ENCODE results near the gene POLD1.

Gene POLD1

GRCh38 chr19:50416034-50416977, 32.2 kb downstream of the POLD1 start:
- no peak for FAIRE-seq
- no peak for DNase-seq (ENCODE audit: insufficient read length, low spot score)
- TF ChIP-seq, protein P1, sequence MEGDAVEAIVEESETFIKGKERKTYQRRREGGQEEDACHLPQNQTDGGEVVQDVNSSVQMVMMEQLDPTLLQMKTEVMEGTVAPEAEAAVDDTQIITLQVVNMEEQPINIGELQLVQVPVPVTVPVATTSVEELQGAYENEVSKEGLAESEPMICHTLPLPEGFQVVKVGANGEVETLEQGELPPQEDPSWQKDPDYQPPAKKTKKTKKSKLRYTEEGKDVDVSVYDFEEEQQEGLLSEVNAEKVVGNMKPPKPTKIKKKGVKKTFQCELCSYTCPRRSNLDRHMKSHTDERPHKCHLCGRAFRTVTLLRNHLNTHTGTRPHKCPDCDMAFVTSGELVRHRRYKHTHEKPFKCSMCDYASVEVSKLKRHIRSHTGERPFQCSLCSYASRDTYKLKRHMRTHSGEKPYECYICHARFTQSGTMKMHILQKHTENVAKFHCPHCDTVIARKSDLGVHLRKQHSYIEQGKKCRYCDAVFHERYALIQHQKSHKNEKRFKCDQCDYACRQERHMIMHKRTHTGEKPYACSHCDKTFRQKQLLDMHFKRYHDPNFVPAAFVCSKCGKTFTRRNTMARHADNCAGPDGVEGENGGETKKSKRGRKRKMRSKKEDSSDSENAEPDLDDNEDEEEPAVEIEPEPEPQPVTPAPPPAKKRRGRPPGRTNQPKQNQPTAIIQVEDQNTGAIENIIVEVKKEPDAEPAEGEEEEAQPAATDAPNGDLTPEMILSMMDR (IDR thresholded peaks at IDR 0.05; ENCODE audit: insufficient read depth, missing control alignments): no peak

DNA sequence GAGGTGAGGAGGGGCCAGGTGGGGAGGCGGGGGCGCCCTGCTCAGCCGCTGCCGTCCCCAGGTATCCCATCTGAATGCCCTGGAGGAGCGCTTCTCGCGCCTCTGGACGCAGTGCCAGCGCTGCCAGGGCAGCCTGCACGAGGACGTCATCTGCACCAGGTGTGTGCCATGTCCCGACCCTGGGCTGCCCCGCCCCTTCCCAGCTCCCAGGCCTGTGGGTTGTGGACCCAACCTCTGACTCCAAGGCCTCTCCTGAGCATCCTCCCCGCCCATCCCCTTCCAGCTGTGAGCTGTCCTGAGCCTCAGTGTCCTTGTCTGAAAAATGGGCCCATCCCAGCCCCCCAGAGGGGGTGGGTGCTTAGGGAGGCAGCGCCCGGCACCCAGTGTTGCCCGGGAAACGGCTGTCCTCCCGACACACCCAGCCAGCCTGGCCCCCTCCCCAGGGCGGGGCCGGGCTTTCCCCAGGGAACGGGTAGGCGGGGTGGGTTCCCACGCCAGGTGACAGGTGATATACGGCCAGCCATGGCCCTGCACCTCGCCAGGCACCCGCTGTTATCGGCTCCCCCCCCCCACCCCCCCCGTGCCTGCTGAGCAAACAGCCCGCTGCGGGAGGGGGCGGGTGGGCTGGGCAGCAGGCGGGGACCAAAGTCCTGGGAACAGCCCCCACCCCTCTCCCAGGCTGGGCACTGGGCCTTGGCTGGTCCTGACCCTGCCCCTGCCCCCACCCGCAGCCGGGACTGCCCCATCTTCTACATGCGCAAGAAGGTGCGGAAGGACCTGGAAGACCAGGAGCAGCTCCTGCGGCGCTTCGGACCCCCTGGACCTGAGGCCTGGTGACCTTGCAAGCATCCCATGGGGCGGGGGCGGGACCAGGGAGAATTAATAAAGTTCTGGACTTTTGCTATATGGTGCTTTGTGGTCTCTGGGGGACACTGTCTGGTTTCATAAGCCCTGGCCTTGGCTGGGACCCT, 33.2 kb downstream of the POLD1 start:
- no peak for DNase-seq (ENCODE audit: insufficient read length, low spot score)
- TF ChIP-seq, protein P1 (IDR thresholded peaks at IDR 0.05; ENCODE audit: insufficient read depth, missing control alignments): no peak
- FAIRE-seq: no peak

DNA sequence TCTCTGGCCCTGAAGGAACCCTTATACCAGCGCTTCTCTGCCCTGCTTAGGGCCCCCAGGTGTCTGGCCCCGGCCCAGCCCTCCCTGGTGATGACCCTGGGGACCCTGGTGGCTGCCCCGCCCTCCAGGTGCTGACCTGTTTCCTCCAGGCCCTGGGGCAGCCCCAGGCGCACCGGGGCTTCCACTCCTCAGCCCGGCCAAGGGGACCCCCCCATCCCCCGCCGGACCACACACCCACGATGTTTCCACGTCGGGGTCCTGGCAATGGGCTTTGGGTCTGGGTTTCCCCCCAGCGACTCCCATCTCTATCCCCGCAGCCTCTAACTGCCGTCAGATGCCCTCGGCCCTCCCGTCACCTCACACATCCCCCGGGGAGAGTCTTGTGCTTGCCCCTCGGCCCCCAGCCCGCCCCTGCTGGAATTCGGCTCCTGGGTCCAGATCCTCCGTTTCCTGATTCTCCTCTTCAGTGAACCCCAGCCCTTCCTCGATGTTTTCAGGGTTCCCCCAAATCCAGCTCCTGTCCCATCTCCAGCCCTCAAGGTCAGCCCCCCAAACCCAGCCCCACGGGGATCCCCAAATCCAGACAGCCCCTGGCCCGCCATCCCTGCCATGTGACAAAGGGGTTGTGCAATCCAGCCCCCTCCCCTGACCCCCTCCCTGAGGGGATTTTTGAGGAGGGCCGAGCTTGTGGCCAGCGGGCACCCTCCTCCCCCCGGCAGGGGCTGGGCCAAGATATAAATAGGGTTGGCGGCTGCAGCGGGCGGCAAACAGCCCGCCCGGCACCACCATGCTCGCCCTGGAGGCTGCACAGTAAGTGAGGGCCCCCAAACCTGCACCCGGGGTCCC, 34.3 kb downstream of the POLD1 start, which contains the start of gene SPIB:
TSS of gene SPIB (plus strand) at position 763 of the 846 bp plus-strand sequence. CDS start at position 788, 25 bp downstream.
- no peak for DNase-seq (ENCODE audit: insufficient read length, low spot score)
- TF ChIP-seq, protein P1 (IDR thresholded peaks at IDR 0.05; ENCODE audit: insufficient read depth, missing control alignments): no peak
- no peak for FAIRE-seq

DNA sequence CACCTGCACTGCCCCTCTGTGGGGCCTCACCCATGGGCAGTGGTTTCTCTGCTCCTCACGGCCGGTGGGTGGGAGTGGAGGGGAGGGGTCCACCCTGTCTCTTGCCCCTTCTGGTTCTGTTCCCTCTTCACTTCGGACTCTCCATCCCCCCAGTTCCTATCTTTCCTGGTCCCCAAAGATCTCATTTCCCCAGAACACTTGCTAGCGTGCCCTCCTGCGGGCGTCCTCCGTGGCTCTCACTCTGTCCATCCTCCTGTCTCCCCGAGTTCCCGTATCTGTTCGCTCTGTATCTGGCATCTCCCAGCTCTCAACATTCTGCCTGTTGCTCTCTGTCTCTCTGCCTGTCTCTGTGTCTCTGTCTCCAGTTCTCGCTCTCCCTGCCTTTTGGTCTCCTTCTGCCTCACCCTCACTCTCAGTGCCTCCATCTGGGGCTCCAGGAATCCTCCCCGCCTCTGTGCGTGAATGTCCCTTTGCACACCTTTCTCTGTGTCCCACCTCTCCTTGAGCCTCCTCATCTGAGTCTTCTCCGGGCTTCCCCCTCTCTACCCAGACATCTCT, 35.0 kb downstream of the POLD1 start:
- DNase-seq (ENCODE audit: insufficient read length, low spot score): no peak
- TF ChIP-seq, protein P1 (IDR thresholded peaks at IDR 0.05; ENCODE audit: insufficient read depth, missing control alignments): no peak
- no peak for FAIRE-seq

GRCh38 chr19:50419580-50420035, 35.5 kb downstream of the POLD1 start:
- TF ChIP-seq, protein P1 (IDR thresholded peaks at IDR 0.05; ENCODE audit: insufficient read depth, missing control alignments): no peak
- no peak for DNase-seq (ENCODE audit: insufficient read length, low spot score)
- FAIRE-seq: no peak

GRCh38 chr19:50420127-50420526, 36.0 kb downstream of the POLD1 start:
- TF ChIP-seq, protein P1 (IDR thresholded peaks at IDR 0.05; ENCODE audit: insufficient read depth, missing control alignments): no peak
- FAIRE-seq (no peak), DNase-seq (ENCODE audit: insufficient read length, low spot score) (no peak)

All from D721Med (cell line).